HG03571 (cell line): ENCODE measurements around the gene FLII.
A peak's percentile ranks its signal among the peaks of the same experiment; 100 is the strongest.

Source experiments
- ATAC-seq: cut with Tn5 transposase; IDR thresholded peaks from one replicate; pipeline ENCODE4 v1.9.1; 2021; ENCODE audit not compliant: unreplicated experiment

Gene FLII

GRCh38 chr17:18260332-18261145, 2.0 kb upstream of the FLII start, which contains the start of gene MIEF2:
TSS of gene MIEF2 (plus strand) at chr17:18260662. CDS start at chr17:18262721, 2,059 bp downstream.
- peak; percentile 60 for ATAC-seq

GRCh38 chr17:18259621-18260331, 1.2 kb upstream of the FLII start:
- no peak for ATAC-seq

- ATAC-seq: no peak
These were observed 569 bp downstream of the FLII start for GRCh38 chr17:18257982-18258355.

- no peak for ATAC-seq
These were observed 1.1 kb downstream of the FLII start for GRCh38 chr17:18257268-18257981.

GRCh38 chr17:18256776-18257175, 1.8 kb downstream of the FLII start:
- no peak for ATAC-seq

GRCh38 chr17:18256351-18256750, 2.2 kb downstream of the FLII start:
- no peak for ATAC-seq

GRCh38 chr17:18254888-18255649, 3.5 kb downstream of the FLII start:
- ATAC-seq: no peak

- ATAC-seq: no peak
These were observed 4.4 kb downstream of the FLII start for GRCh38 chr17:18253947-18254821.

GRCh38 chr17:18253187-18253884, 5.2 kb downstream of the FLII start:
- ATAC-seq: no peak

- ATAC-seq: no peak
These were observed 6.4 kb downstream of the FLII start for GRCh38 chr17:18252160-18252559.

- no peak for ATAC-seq
These were observed 7.3 kb downstream of the FLII start for GRCh38 chr17:18251204-18251603.

- ATAC-seq: no peak
These were observed 7.8 kb downstream of the FLII start for GRCh38 chr17:18250708-18251107.

- no peak for ATAC-seq
These were observed 8.3 kb downstream of the FLII start for GRCh38 chr17:18250259-18250658.

- no peak for ATAC-seq
These were observed 9.7 kb downstream of the FLII start for GRCh38 chr17:18248811-18249210.

- no peak for ATAC-seq
These were observed 10.2 kb downstream of the FLII start for GRCh38 chr17:18248300-18248731.

GRCh38 chr17:18247613-18248001, 10.9 kb downstream of the FLII start:
- no peak for ATAC-seq

- no peak for ATAC-seq
These were observed 11.5 kb downstream of the FLII start for GRCh38 chr17:18246880-18247612.

- ATAC-seq: no peak
These were observed 12.3 kb downstream of the FLII start for GRCh38 chr17:18246109-18246725.
